Measurements from ENCODE around the gene EIF4EBP2.

DNA sequence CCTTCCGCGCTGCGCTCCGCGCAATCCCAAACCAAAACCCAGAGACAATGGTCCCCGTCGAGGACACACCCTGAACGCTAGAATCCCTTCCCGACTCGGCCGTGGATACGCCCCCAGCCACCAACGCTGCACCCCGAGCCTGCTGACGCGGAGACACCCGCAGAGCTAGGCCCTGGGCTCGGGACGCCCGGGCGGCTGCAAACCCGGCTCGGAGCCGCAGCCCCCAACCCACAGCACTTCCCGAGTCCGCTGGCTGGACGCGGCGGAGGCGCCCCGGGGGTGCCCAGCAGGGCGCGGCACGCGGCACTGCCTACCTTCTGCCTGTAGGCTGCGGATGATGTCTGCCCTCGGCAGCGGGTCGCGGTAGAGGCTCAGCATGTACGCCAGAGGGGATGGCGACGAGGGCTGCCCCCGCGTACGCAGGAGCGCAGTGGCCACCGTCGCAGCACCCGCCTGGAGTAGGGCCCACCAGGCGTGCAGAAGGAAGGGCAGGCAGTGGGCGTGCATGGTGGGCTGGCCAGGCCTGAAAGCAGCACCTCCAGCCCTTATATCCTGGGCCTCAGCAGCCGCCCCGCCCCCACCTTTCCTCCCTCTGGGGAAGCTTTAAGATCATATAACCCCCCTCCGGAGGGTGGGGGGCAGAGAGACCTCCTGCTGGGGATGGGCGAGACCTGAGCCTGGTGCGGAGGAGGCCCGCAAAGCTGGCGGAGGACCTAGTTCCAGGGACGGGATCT, 37.4 kb downstream of the EIF4EBP2 start, which contains the start of gene NODAL:
- TF ChIP-seq, protein P1, sequence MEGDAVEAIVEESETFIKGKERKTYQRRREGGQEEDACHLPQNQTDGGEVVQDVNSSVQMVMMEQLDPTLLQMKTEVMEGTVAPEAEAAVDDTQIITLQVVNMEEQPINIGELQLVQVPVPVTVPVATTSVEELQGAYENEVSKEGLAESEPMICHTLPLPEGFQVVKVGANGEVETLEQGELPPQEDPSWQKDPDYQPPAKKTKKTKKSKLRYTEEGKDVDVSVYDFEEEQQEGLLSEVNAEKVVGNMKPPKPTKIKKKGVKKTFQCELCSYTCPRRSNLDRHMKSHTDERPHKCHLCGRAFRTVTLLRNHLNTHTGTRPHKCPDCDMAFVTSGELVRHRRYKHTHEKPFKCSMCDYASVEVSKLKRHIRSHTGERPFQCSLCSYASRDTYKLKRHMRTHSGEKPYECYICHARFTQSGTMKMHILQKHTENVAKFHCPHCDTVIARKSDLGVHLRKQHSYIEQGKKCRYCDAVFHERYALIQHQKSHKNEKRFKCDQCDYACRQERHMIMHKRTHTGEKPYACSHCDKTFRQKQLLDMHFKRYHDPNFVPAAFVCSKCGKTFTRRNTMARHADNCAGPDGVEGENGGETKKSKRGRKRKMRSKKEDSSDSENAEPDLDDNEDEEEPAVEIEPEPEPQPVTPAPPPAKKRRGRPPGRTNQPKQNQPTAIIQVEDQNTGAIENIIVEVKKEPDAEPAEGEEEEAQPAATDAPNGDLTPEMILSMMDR (conservative IDR thresholded peaks at IDR 0.05; ENCODE audit: low read depth, low read length) = no peak
- no peak for TF ChIP-seq EZH2 (IDR thresholded peaks at IDR 0.05; ENCODE audit: borderline replicate concordance, low read depth, low read length, poor library complexity, severe bottlenecking)

Measured in A673 (cell line).